K562 (cell line): ENCODE results near the gene EIF4G1. TPM values are rescaled to one million over a fixed set of nuclear protein-coding genes. Genes with fewer than 3 reads are reported as not detected.

ENCODE experiments used
- ATAC-seq: fragments of 200-7000 bp; cut with Tn5 transposase; 3 replicates; pipeline ENCODE4 v1.9.1; 2020; ENCODE audit warnings: moderate library complexity
- BruUV-seq: library from RNA; stranded (reverse); fragments of 400-500 nt; replicated peaks from 2 replicates; lab custom pipeline; 2021; lab: Mats Ljungman, UMichigan
- CTCF ChIA-PET: fragments of 300-600 bp; formaldehyde crosslinking; extraction: SDS; loops from one replicate; lab custom pipeline; 2021; ENCODE audit warnings: low intra/inter-chr PET ratio; lab: Yijun Ruan, JAX
- POLR2A ChIA-PET: fragments of 300-600, 350-650 bp; sonication (Branson Sonifier 250); formaldehyde crosslinking; extraction: SDS; loops from one replicate; lab custom pipeline; 2021; ENCODE audit warnings: antibody characterized with exemption, inconsistent platforms; lab: Yijun Ruan, JAX
- DNase-seq, 4 experiments: peaks; one replicate each; pipeline versions ENCODE4 v3.0.0 to v3.0.0-alpha.2; 2011 to 2018; ENCODE audit warnings: low spot score in 3 of 4, mixed read lengths in 3 of 4; ENCODE audit errors: extremely low read depth in 1 of 4
- FAIRE-seq: peaks from 2 replicates; lab custom pipeline; 2011; peaks lifted over from hg19 to GRCh38; lab: Jason Lieb, UNC
- H2AFZ ChIP-seq: 2 replicates; pipeline ENCODE4 v1.6.0; 2011; ENCODE audit warnings: low read depth, low read length, control low read depth, inconsistent platforms
- H3K27ac ChIP-seq: fragments of 200-600 bp; 3 replicates; pipeline ENCODE4 v1.8.0; 2011; ENCODE audit warnings: low read depth, mild to moderate bottlenecking, control low read depth, inconsistent platforms, low read length, moderate library complexity, mixed read lengths; ENCODE audit errors: extremely low read depth
- H3K27me3 ChIP-seq, 2 experiments: fragments of 300-600 bp in 1 of 2; 2 replicates in 1 of 2; 3 replicates in 1 of 2; pipeline versions ENCODE4 v1.6.0 to v1.8.0; 2011; ENCODE audit warnings: inconsistent platforms in 2 of 2, low read length in 2 of 2, mild to moderate bottlenecking in 1 of 2, mixed read lengths in 1 of 2, moderate library complexity in 1 of 2; ENCODE audit not compliant: control insufficient read depth in 2 of 2, insufficient read depth in 2 of 2
- H3K36me3 ChIP-seq: fragments of 300-600 bp; 3 replicates; pipeline ENCODE4 v1.8.0; 2011; ENCODE audit warnings: mild to moderate bottlenecking, low read length, inconsistent platforms; ENCODE audit not compliant: control insufficient read depth, insufficient read depth
- H3K4me1 ChIP-seq, 2 experiments: fragments of 200-600 bp in 1 of 2; replicated peaks in 1 of 2; 2 replicates in 1 of 2; 3 replicates in 1 of 2; pipeline versions ENCODE4 v1.5.1 to v1.8.0; 2011; ENCODE audit warnings: inconsistent platforms in 2 of 2, low read length in 2 of 2, mild to moderate bottlenecking in 1 of 2, mixed read lengths in 1 of 2, moderate library complexity in 1 of 2; ENCODE audit not compliant: control insufficient read depth in 2 of 2, insufficient read depth in 2 of 2
- H3K4me2 ChIP-seq: 2 replicates; pipeline ENCODE4 v1.6.1; 2011; ENCODE audit warnings: low read length, control low read depth, inconsistent platforms, mixed read lengths; ENCODE audit not compliant: insufficient read depth
- H3K4me3 ChIP-seq: fragments of 200-600 bp; sonication (generic), shearing (Covaris generic); 2 replicates; pipeline ENCODE4 v1.5.1; 2016; ENCODE audit warnings: control low read depth, inconsistent platforms
- H3K79me2 ChIP-seq: fragments of 200-600 bp; 3 replicates; pipeline ENCODE4 v1.8.0; 2011; ENCODE audit warnings: low read length, inconsistent platforms; ENCODE audit not compliant: control insufficient read depth, insufficient read depth
- H3K9ac ChIP-seq, 2 experiments: 2 replicates each; pipeline versions ENCODE4 v1.6.0 to v1.6.1; 2011; ENCODE audit warnings: low read depth in 2 of 2, low read length in 2 of 2, control low read depth in 1 of 2, inconsistent platforms in 1 of 2, mild to moderate bottlenecking in 1 of 2, mixed read lengths in 1 of 2; ENCODE audit not compliant: insufficient read depth in 1 of 2
- H3K9me1 ChIP-seq: one replicate; pipeline ENCODE4 v1.6.0; 2011; ENCODE audit warnings: inconsistent platforms, mild to moderate bottlenecking, low read length, moderate library complexity; ENCODE audit not compliant: control insufficient read depth, insufficient read depth
- H3K9me3 ChIP-seq: replicated peaks from 2 replicates; pipeline ENCODE4 v1.5.1; 2011; ENCODE audit warnings: low read depth, low read length, inconsistent platforms; ENCODE audit not compliant: control insufficient read depth, insufficient read depth
- H4K20me1 ChIP-seq: replicated peaks from 2 replicates; pipeline ENCODE4 v1.6.1; 2011; ENCODE audit warnings: low read length, inconsistent platforms, mixed read lengths; ENCODE audit not compliant: control insufficient read depth, insufficient read depth
- CEBPG ChIP-seq, 3 experiments: fragments of 200-800 bp in 1 of 3; sonication (Bioruptor generic) in 1 of 3; sonication (generic) in 1 of 3; formaldehyde crosslinking in 1 of 3; IDR thresholded peaks in 2 of 3; conservative IDR thresholded peaks in 1 of 3; 2 replicates each; pipeline versions ENCODE4 v1.6.1 to v1.8.0; 2016 to 2022; ENCODE audit warnings: missing compliant biosample characterization in 2 of 3, missing genetic modification characterization in 2 of 3, mild to moderate bottlenecking in 1 of 3, missing genetic modification reagents in 1 of 3
- KDM5B ChIP-seq: fragments of 200-600 bp; sonication (generic); IDR thresholded peaks from 2 replicates; pipeline ENCODE4 v1.6.1; 2012; ENCODE audit warnings: low read depth, mild to moderate bottlenecking, moderate library complexity, low read length, control low read depth, inconsistent platforms; ENCODE audit not compliant: insufficient replicate concordance
- KLF13 ChIP-seq: fragments of 450-650 bp; IDR thresholded peaks from 2 replicates; pipeline ENCODE4 v1.6.1; 2016; ENCODE audit warnings: missing genetic modification characterization, low read depth, mild to moderate bottlenecking, missing compliant biosample characterization, moderate library complexity, borderline replicate concordance
- NR0B1 ChIP-seq: fragments of 450-650 bp; IDR thresholded peaks from one replicate; pipeline ENCODE4 v1.6.1; 2018; ENCODE audit warnings: mild to moderate bottlenecking, moderate library complexity; ENCODE audit not compliant: partially characterized antibody
- TBL1XR1 ChIP-seq, 2 experiments: IDR thresholded peaks; 2 replicates each; pipeline ENCODE4 v1.6.1; 2012; ENCODE audit warnings: improper control_type of control experiment in 2 of 2, low read length in 2 of 2, mild to moderate bottlenecking in 1 of 2
- ZNF280A ChIP-seq: fragments of 450-650 bp; IDR thresholded peaks from 2 replicates; pipeline ENCODE4 v1.6.1; 2018; ENCODE audit warnings: mild to moderate bottlenecking, low read depth; ENCODE audit not compliant: partially characterized antibody
- ZNF740 ChIP-seq, 3 experiments: fragments of 200-800 bp in 1 of 3; sonication (Bioruptor generic) in 1 of 3; sonication (generic) in 1 of 3; formaldehyde crosslinking in 1 of 3; IDR thresholded peaks; 2 replicates each; pipeline versions ENCODE4 v1.6.1 to v1.8.0; 2016 to 2022; ENCODE audit warnings: mild to moderate bottlenecking in 2 of 3, missing compliant biosample characterization in 2 of 3, missing genetic modification characterization in 2 of 3, missing genetic modification reagents in 1 of 3
- WGBS: fragments of 100-300 bp; shearing (Covaris generic); methylation state at CpG from one replicate; pipeline ENCODE4 v1.1.6; 2016; ENCODE audit warnings: low coverage, mixed read lengths; ENCODE audit not compliant: insufficient coverage; ENCODE audit errors: missing lambda C conversion rate; 5-methylcytosine and 5-hydroxymethylcytosine counted together
- in situ Hi-C: fragments of 300-500 bp; cut with MboI; formaldehyde crosslinking; loops from 4 replicates; pipeline ENCODE4 v1.15.0; 2018; ENCODE audit warnings: inconsistent platforms, mixed read lengths
- intact Hi-C: fragments of 100-400 bp; cut with micrococcal nuclease; formaldehyde crosslinking; loops from 2 replicates; pipeline ENCODE4 v1.14.2; 2022
- polyA plus RNA-seq, 8 experiments: library from polyadenylated mRNA; depleted of rRNA in 4 of 8; stranded (reverse) in 5 of 8; unstranded in 3 of 8; fragments of >200 nt; fragmentation: Nextera tagmentation in 2 of 8; fragmentation: Illumina TruSeq in 1 of 8; extraction: Ambion mirVana in 2 of 8; extraction: Trizol in 1 of 8; gene quantifications; 2 replicates each; pipeline versions ENCODE4 v1.2.1 to v1.2.3, GENCODE V29; 2011 to 2014; ENCODE audit warnings: inconsistent platforms in 1 of 8, missing spikeins in 1 of 8
- total RNA-seq, 7 experiments: library from RNA; depleted of rRNA in 6 of 7; stranded (reverse); fragments of >200 nt in 6 of 7; fragmentation: Illumina TruSeq in 2 of 7; extraction: Trizol in 2 of 7; gene quantifications; 2 replicates each; pipeline versions ENCODE4 v1.2.1 to v1.2.3, GENCODE V29; 2011 to 2021; ENCODE audit warnings: low replicate concordance in 1 of 7

EIF4G1 gene
- total and polyA plus RNA-seq, 9 of the 15 experiments (the other 6 are each of a cell fraction or from before 2014, with no cell fraction given): 4.6 to 505 (median 155) TPM

- no peak for TF ChIP-seq CEBPG (CRISPR knock-in tag; IDR thresholded peaks at IDR 0.05)
- TF ChIP-seq CEBPG (tag; conservative IDR thresholded peaks at IDR 0.05 in 1 of 2, IDR thresholded peaks at IDR 0.05 in 1 of 2): no peak
- TF ChIP-seq KDM5B: no peak
These were observed 24.9 kb upstream of the EIF4G1 start (continued) for GRCh38 chr3:184289426-184289938.

GRCh38 chr3:184290331-184290730, 24.1 kb upstream of the EIF4G1 start:
- intact Hi-C loops: no loop called here
- no peak overlapping the region for H2AFZ ChIP-seq
- DNase-seq: no peak
- BruUV-seq: no TSS peak
- no peak overlapping the region for H3K27ac ChIP-seq
- in situ Hi-C loops: no loop called here
- ChIA-PET POLR2A (interaction anchor here (0.6 kb wide), 1 partner anchor 406 kb away, joined by 5 read pairs; the partner anchor contains the start of gene PARL), CTCF (interaction anchor here (1.0 kb wide), 1 partner anchor 40 kb away, joined by 8 read pairs; the partner anchor contains the start of gene EEF1AKMT4)
- no peaks in the 10 kb centered on the region for H3K9me3 ChIP-seq
- H3K27me3 ChIP-seq: peaks cover 22 to 40% of the 10 kb centered on the region in 2 experiments
- H3K4me3 ChIP-seq: no peak overlapping the region
- H3K79me2 ChIP-seq: no peaks in the 10 kb centered on the region
- H4K20me1 ChIP-seq: peaks cover 5% of the 10 kb centered on the region; the same call in 1 of the 2 replicates
- H3K9ac ChIP-seq: 0 out of 4 replicates have a peak overlapping the region, but pooled peaks of 1 of the 2 experiments have one; percentile 19
- ATAC-seq: no peak
- no peak overlapping the region for H3K4me2 ChIP-seq
- peaks cover 0 to 12% of the 10 kb centered on the region in 2 experiments; a peak in 2 of 5 replicates for H3K4me1 ChIP-seq
- no peaks in the 10 kb centered on the region for H3K36me3 ChIP-seq
- no peak for FAIRE-seq
- no peaks in the 10 kb centered on the region for H3K9me1 ChIP-seq
- WGBS: 45% methylated on average over 10 of the region's 10 CpGs
- TF ChIP-seq ZNF740 (CRISPR knock-in tag; IDR thresholded peaks at IDR 0.05) (no peak), ZNF740 (tag; IDR thresholded peaks at IDR 0.05) (no peak), ZNF280A (no peak), NR0B1 (no peak), KLF13 (tag) (no peak), TBL1XR1 (IDR thresholded peaks at IDR 0.05; ENCODE audit: low read length in 2 of 2) (no peak)
